Thyroid gland (tissue), 4 donors: ENCODE measurements around the gene CRX.

Source experiments
- CTCF ChIP-seq, 6 experiments: fragments of 200-600 bp in 3 of 6; fragments of 450-650 bp in 3 of 6; sonication (generic) in 3 of 6; IDR thresholded peaks; one replicate each; pipeline ENCODE4 v1.5.1; 2016 to 2019; ENCODE audit warnings: antibody characterized with exemption in 6 of 6, mild to moderate bottlenecking in 2 of 6, inconsistent platforms in 1 of 6, moderate library complexity in 1 of 6
- POLR2A ChIP-seq, 2 donors: fragments of 450-650 bp; IDR thresholded peaks; one replicate each; pipeline ENCODE4 v1.6.1; 2017; ENCODE audit warnings: antibody characterized with exemption in 2 of 2, mild to moderate bottlenecking in 2 of 2, moderate library complexity in 1 of 2

- TF ChIP-seq CTCF (IDR thresholded peaks at IDR 0.05) (no peak), POLR2A (IDR thresholded peaks at IDR 0.05) (no peak)
These were observed 19.2 kb upstream of the CRX start for GRCh38 chr19:47802521-47803043.
